ENCODE data around the gene TOMM20. TPM values are rescaled to one million over a fixed set of nuclear protein-coding genes. Genes with fewer than 3 reads are reported as not detected.

Gene TOMM20
- total RNA-seq: 100 to 1,000 TPM; 101 to 116 (median 111) TPM

DNA sequence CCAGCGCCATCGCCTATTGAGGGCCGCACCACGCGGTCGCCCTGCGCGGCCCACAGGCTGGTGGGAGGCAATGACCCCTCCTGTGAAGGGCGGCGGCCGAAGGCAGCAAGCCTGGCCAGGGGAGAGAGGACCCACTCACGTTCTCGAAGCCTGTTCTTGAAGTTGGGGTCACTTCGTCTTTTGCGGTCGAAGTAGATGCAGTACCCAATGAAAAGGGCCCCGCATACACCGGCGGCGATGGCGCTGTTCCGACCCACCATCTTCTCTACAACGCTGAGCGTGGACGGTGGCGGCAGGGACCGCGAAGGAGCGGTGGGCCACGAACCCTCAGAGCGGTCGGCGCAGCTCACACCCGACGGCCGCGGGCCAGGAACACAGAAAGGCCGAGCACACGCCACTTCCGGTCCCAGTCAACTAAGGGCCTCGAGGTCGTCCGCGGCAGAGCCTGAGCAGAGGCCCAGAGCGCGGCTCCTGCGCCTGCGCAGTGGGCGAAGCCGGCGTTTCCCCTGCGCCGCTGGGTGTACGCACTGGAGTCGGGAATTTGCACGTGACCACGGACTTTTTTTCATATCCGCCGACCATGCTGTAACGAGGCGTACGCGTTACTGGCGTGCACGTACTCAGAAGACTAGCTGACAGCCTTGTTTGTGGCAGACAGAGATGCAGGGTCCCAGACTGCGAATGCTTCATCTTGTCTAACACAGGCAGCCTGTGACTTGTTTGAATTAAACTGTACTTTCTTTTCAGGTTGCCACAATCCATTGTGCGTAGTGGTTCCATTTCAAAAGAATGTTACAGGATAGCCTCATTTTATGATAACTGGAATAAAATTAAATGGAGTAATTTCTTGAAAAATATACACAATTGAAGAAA is at the start of gene TOMM20:
Gene TOMM20 (minus strand): TSS at position 382 of the 873 bp plus-strand sequence. CDS start 122 bp downstream, at position 260.
- TF ChIP-seq EP300 (IDR thresholded peaks at IDR 0.05): no peak
- peak; percentile 50 to 70 (median 61) for TF ChIP-seq POLR2AphosphoS5 (IDR thresholded peaks at IDR 0.05)
- peak; percentile 32 to 84 for TF ChIP-seq POLR2A (IDR thresholded peaks at IDR 0.05)
- Histone ChIP-seq H3K9me3 (no peaks in the 10 kb centered on the region), H3K27ac (peak within 1 kb of the TSS; percentile 87), H3K36me3 (peaks cover 17% of the 10 kb centered on the region), H3K4me3 (peak within 1 kb of the TSS; percentile 80), H3K27me3 (no peaks in the 10 kb centered on the region), H3K4me1 (peaks cover 35% of the 10 kb centered on the region)
- peak; percentile 97 for DNase-seq (ENCODE audit: low spot score in 2 of 2)
- 1% methylated on average over 52 of the region's 67 CpGs for WGBS

DNA sequence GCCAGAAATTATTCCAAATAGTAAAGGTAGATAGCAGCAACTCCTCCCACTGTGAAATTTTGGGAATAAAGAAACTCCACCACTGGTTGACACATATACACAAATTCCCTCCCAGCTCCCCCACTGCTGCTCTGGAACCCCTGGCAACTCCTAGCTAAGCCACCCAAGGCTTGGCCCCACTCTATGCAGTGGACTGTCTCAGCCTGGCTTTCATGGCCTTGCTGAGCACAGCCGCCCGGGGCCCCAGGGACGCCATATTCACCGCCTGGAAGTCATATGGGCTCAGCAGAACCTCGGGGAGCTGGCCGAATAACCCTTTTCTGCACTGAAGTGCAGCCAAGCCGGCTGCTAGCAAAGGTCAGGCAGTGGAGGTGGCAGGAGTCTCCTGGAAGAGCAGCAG is 47.8 kb upstream of the TOMM20 start:
- TF ChIP-seq POLR2AphosphoS5 (IDR thresholded peaks at IDR 0.05): no peak
- TF ChIP-seq, protein P1, sequence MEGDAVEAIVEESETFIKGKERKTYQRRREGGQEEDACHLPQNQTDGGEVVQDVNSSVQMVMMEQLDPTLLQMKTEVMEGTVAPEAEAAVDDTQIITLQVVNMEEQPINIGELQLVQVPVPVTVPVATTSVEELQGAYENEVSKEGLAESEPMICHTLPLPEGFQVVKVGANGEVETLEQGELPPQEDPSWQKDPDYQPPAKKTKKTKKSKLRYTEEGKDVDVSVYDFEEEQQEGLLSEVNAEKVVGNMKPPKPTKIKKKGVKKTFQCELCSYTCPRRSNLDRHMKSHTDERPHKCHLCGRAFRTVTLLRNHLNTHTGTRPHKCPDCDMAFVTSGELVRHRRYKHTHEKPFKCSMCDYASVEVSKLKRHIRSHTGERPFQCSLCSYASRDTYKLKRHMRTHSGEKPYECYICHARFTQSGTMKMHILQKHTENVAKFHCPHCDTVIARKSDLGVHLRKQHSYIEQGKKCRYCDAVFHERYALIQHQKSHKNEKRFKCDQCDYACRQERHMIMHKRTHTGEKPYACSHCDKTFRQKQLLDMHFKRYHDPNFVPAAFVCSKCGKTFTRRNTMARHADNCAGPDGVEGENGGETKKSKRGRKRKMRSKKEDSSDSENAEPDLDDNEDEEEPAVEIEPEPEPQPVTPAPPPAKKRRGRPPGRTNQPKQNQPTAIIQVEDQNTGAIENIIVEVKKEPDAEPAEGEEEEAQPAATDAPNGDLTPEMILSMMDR (IDR thresholded peaks at IDR 0.05): no peak
- TF ChIP-seq POLR2A (IDR thresholded peaks at IDR 0.05): no peak
- TF ChIP-seq EP300 (IDR thresholded peaks at IDR 0.05): no peak
- Histone ChIP-seq H3K27ac (no peak overlapping the region), H3K9me3 (no peaks in the 10 kb centered on the region), H3K4me1 (no peaks in the 10 kb centered on the region), H3K4me3 (no peak overlapping the region), H3K27me3 (no peaks in the 10 kb centered on the region), H3K36me3 (peaks cover 59% of the 10 kb centered on the region)
- DNase-seq (ENCODE audit: low spot score in 2 of 2): no peak
- WGBS: 84% methylated on average over 3 of the region's 7 CpGs

DNA sequence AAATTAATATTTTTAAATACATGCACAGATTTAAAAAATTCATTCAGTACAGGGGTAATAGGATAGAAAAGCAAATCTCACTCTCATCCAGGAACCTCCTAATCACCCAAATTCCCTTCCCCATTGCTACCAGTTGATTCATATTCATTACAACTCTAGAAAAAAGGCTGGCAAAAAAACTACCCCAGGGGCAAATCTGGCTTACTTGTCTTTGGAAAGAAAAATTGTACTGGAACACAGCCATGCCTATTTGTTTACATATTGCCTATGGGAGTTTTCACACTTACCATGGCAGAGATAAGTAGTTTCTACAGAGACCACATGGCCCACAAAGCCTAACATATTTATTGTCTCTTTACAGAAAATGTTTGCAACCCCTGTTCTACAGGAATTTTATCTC is 41.3 kb upstream of the TOMM20 start:
- no peak for TF ChIP-seq POLR2A (IDR thresholded peaks at IDR 0.05)
- TF ChIP-seq, protein P1 (IDR thresholded peaks at IDR 0.05): no peak
- TF ChIP-seq POLR2AphosphoS5 (IDR thresholded peaks at IDR 0.05): no peak
- TF ChIP-seq EP300 (IDR thresholded peaks at IDR 0.05): no peak
- H3K9me3 ChIP-seq: no peaks in the 10 kb centered on the region
- H3K27me3 ChIP-seq: no peaks in the 10 kb centered on the region
- H3K36me3 ChIP-seq: peaks cover 61% of the 10 kb centered on the region
- no peak overlapping the region for H3K4me3 ChIP-seq
- no peak for DNase-seq (ENCODE audit: low spot score in 2 of 2)
- H3K4me1 ChIP-seq: no peaks in the 10 kb centered on the region
- H3K27ac ChIP-seq: no peak overlapping the region

DNA sequence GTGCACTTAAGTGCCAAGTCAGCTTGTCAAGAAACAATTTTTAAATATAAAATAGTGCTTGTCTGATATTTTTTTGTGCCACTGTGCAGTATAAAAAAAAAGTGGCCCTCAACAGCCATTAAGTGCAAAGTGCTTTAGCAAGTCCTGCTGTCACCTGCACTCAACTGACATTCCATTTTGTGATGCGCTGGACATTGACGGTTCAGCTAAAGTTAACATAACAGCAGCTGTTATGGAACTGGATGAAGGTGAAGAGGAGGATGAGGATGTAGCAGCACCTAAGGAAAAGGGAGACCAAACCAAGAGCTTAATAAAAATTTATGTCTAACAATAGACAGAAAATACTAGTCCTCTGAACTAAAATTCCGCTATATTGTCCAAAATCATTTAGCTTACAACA is 39.7 kb upstream of the TOMM20 start:
- H3K36me3 ChIP-seq: peaks cover 47% of the 10 kb centered on the region
- TF ChIP-seq EP300 (IDR thresholded peaks at IDR 0.05) (no peak), POLR2A (IDR thresholded peaks at IDR 0.05) (no peak), POLR2AphosphoS5 (IDR thresholded peaks at IDR 0.05) (no peak)
- TF ChIP-seq, protein P1 (IDR thresholded peaks at IDR 0.05): no peak
- no peak overlapping the region for H3K27ac ChIP-seq
- no peaks in the 10 kb centered on the region for H3K9me3 ChIP-seq
- no peaks in the 10 kb centered on the region for H3K27me3 ChIP-seq
- no peaks in the 10 kb centered on the region for H3K4me1 ChIP-seq
- no peak overlapping the region for H3K4me3 ChIP-seq
- 97% methylated on average over 3 of the region's 3 CpGs for WGBS
- no peak for DNase-seq (ENCODE audit: low spot score in 2 of 2)

DNA sequence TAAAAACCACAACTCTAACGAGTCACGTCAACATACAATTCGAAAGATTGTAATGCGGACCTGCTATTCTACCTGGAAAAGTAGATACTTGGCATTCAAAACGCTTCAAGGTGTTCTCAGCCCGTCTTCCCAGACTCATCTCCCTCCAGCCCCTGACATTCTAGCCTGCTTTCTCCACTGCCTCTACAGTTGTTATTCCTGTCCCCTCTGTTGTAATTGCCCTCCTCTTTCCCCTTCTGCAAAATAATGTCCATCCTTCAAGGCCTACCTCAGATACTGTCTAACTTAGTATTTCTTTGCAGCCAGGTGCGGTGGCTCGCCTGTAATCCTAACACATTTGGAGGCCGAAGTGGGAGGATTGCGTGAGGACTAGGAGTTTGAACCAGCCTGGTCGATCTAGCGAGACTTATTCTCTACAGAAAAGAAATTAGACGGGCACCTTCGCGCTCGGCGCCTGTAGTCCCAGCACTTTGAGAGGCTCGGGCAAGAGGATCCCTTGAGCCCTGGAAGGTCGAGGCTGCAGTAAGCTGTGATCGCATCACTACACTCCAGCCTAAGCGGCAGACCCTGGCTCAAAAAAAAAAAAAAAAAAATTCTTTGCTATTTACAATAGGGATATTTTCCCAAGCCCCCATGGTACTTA is 33.2 kb upstream of the TOMM20 start:
- H3K27ac ChIP-seq: peak overlapping the region; percentile 91
- H3K4me3 ChIP-seq: peak overlapping the region; percentile 70
- WGBS: 66% methylated on average over 21 of the region's 21 CpGs
- no peaks in the 10 kb centered on the region for H3K9me3 ChIP-seq
- H3K36me3 ChIP-seq: peaks cover 21% of the 10 kb centered on the region
- TF ChIP-seq POLR2A (IDR thresholded peaks at IDR 0.05): no peak
- TF ChIP-seq EP300 (IDR thresholded peaks at IDR 0.05): no peak
- TF ChIP-seq, protein P1 (IDR thresholded peaks at IDR 0.05): no peak
- TF ChIP-seq POLR2AphosphoS5 (IDR thresholded peaks at IDR 0.05): no peak
- no peaks in the 10 kb centered on the region for H3K27me3 ChIP-seq
- H3K4me1 ChIP-seq: peaks cover 24% of the 10 kb centered on the region
- no peak for DNase-seq (ENCODE audit: low spot score in 2 of 2)

All from suprapubic skin (tissue), 4 donors.